Measurements from ENCODE around the gene DGKZ.

The DGKZ gene

GRCh38 chr11:46337626-46338345, 9.5 kb upstream of the DGKZ start:
- H3K4me3 ChIP-seq (replicated peaks; ENCODE audit: low read depth, low read length): no peak overlapping the region
- no peak for TF ChIP-seq CTCF (IDR thresholded peaks at IDR 0.05; ENCODE audit: low read length, missing control alignments)
- DNase-seq (ENCODE audit: low read depth): no peak

GRCh38 chr11:46338636-46338987, 8.7 kb upstream of the DGKZ start:
- no peak for TF ChIP-seq CTCF (IDR thresholded peaks at IDR 0.05; ENCODE audit: low read length, missing control alignments)
- no peak overlapping the region for H3K4me3 ChIP-seq (replicated peaks; ENCODE audit: low read depth, low read length)
- no peak for DNase-seq (ENCODE audit: low read depth)

GRCh38 chr11:46338988-46339666, 8.1 kb upstream of the DGKZ start:
- no peak overlapping the region for H3K4me3 ChIP-seq (replicated peaks; ENCODE audit: low read depth, low read length)
- DNase-seq (ENCODE audit: low read depth): no peak
- TF ChIP-seq CTCF (IDR thresholded peaks at IDR 0.05; ENCODE audit: low read length, missing control alignments): no peak

GRCh38 chr11:46339816-46340215, 7.4 kb upstream of the DGKZ start:
- H3K4me3 ChIP-seq (replicated peaks; ENCODE audit: low read depth, low read length): no peak overlapping the region
- DNase-seq (ENCODE audit: low read depth): peak; percentile 21
- TF ChIP-seq CTCF (IDR thresholded peaks at IDR 0.05; ENCODE audit: low read length, missing control alignments): no peak

GRCh38 chr11:46341454-46341853, 5.8 kb upstream of the DGKZ start:
- H3K4me3 ChIP-seq (replicated peaks; ENCODE audit: low read depth, low read length): no peak overlapping the region
- TF ChIP-seq CTCF (IDR thresholded peaks at IDR 0.05; ENCODE audit: low read length, missing control alignments): no peak
- no peak for DNase-seq (ENCODE audit: low read depth)

GRCh38 chr11:46342239-46342638, 5.0 kb upstream of the DGKZ start:
- DNase-seq (ENCODE audit: low read depth): peak; percentile 50
- no peak for TF ChIP-seq CTCF (IDR thresholded peaks at IDR 0.05; ENCODE audit: low read length, missing control alignments)
- no peak overlapping the region for H3K4me3 ChIP-seq (replicated peaks; ENCODE audit: low read depth, low read length)

- no peak for TF ChIP-seq CTCF (IDR thresholded peaks at IDR 0.05; ENCODE audit: low read length, missing control alignments)
- DNase-seq (ENCODE audit: low read depth): no peak
- no peak overlapping the region for H3K4me3 ChIP-seq (replicated peaks; ENCODE audit: low read depth, low read length)
Observed at GRCh38 chr11:46343520-46343919, 3.7 kb upstream of the DGKZ start.

Measured in fibroblast of pulmonary artery (primary cell).